Loucy (cell line): ENCODE data around the gene STUM.
A peak's percentile ranks its signal among the peaks of the same experiment; 100 is the strongest.

Experiments used
- H2AFZ ChIP-seq: fragments of 200-600 bp; sonication (generic); 2 replicates; pipeline ENCODE4 v1.6.0; 2016; ENCODE audit warnings: antibody characterized with exemption, mild to moderate bottlenecking, low read length, moderate library complexity
- H3F3A ChIP-seq: fragments of 200-600 bp; 2 replicates; pipeline ENCODE4 v1.6.0; 2016; ENCODE audit warnings: antibody characterized with exemption, low read depth, mild to moderate bottlenecking
- H3K27me3 ChIP-seq: fragments of 200-600 bp; sonication (generic); 2 replicates; pipeline ENCODE4 v1.6.1; 2014; ENCODE audit warnings: low read length, mild to moderate bottlenecking; ENCODE audit not compliant: insufficient read depth, poor library complexity, severe bottlenecking
- H3K36me3 ChIP-seq: fragments of 200-600 bp; sonication (generic); 2 replicates; pipeline ENCODE4 v1.6.1; 2016; ENCODE audit warnings: low read length; ENCODE audit not compliant: insufficient read depth
- H3K4me1 ChIP-seq: fragments of 200-600 bp; sonication (generic); 2 replicates; pipeline ENCODE4 v1.5.1; 2014; ENCODE audit warnings: low read length, mild to moderate bottlenecking; ENCODE audit not compliant: insufficient read depth, poor library complexity, severe bottlenecking
- H3K4me2 ChIP-seq: fragments of 200-600 bp; sonication (generic); 2 replicates; pipeline ENCODE4 v1.6.0; 2014; ENCODE audit warnings: antibody characterized with exemption, low read length, low read depth, mild to moderate bottlenecking; ENCODE audit not compliant: poor library complexity, severe bottlenecking
- H3K4me3 ChIP-seq: fragments of 200-600 bp; sonication (generic); 2 replicates; pipeline ENCODE4 v1.5.1; 2014; ENCODE audit warnings: low read length, mild to moderate bottlenecking, mixed read lengths; ENCODE audit not compliant: poor library complexity, severe bottlenecking
- H3K79me2 ChIP-seq: fragments of 200-600 bp; sonication (generic); 2 replicates; pipeline ENCODE4 v1.6.1; 2014; ENCODE audit warnings: low read length; ENCODE audit not compliant: insufficient read depth
- H3K9ac ChIP-seq: fragments of 200-600 bp; sonication (generic); 2 replicates; pipeline ENCODE4 v1.6.0; 2014; ENCODE audit warnings: mild to moderate bottlenecking, low read depth, low read length, moderate library complexity; ENCODE audit not compliant: poor library complexity, severe bottlenecking
- H3K9me2 ChIP-seq: fragments of 200-600 bp; sonication (generic); replicated peaks from 2 replicates; pipeline ENCODE4 v1.6.1; 2016; ENCODE audit warnings: low read depth, low read length, mixed read lengths
- H3K9me3 ChIP-seq: fragments of 200-600 bp; sonication (generic); 2 replicates; pipeline ENCODE4 v1.6.1; 2014; ENCODE audit warnings: mild to moderate bottlenecking, antibody characterized with exemption, low read length, low read depth; ENCODE audit not compliant: insufficient read depth
- H4K20me1 ChIP-seq: fragments of 200-600 bp; sonication (generic); 2 replicates; pipeline ENCODE4 v1.6.0; 2014; ENCODE audit warnings: antibody characterized with exemption, low read length, mild to moderate bottlenecking; ENCODE audit not compliant: insufficient read depth, poor library complexity, severe bottlenecking
- CTCF ChIP-seq: fragments of 200-600 bp; sonication (generic); conservative IDR thresholded peaks from 2 replicates; pipeline ENCODE4 v1.5.1; 2014; ENCODE audit warnings: mild to moderate bottlenecking, antibody characterized with exemption, low read length
- EZH2phosphoT487 ChIP-seq: fragments of 200-600 bp; IDR thresholded peaks from 2 replicates; pipeline ENCODE4 v1.6.1; 2018; ENCODE audit warnings: antibody characterized with exemption, mild to moderate bottlenecking, moderate library complexity, borderline replicate concordance

STUM gene

GRCh38 chr1:226566760-226567159 is 18.2 kb downstream of the STUM start:
- no peak overlapping the region for H2AFZ ChIP-seq
- no peak overlapping the region for H3K4me2 ChIP-seq
- H3F3A ChIP-seq: no peaks in the 10 kb centered on the region
- H3K9me2 ChIP-seq: no peaks in the 10 kb centered on the region
- H3K27me3 ChIP-seq: no peaks in the 10 kb centered on the region
- no peak overlapping the region for H3K4me3 ChIP-seq
- no peaks in the 10 kb centered on the region for H4K20me1 ChIP-seq
- no peaks in the 10 kb centered on the region for H3K4me1 ChIP-seq
- no peaks in the 10 kb centered on the region for H3K79me2 ChIP-seq
- TF ChIP-seq EZH2phosphoT487: no peak
- no peak for TF ChIP-seq CTCF
- H3K9ac ChIP-seq: no peak overlapping the region
- H3K9me3 ChIP-seq: no peaks in the 10 kb centered on the region
- no peaks in the 10 kb centered on the region for H3K36me3 ChIP-seq

DNA sequence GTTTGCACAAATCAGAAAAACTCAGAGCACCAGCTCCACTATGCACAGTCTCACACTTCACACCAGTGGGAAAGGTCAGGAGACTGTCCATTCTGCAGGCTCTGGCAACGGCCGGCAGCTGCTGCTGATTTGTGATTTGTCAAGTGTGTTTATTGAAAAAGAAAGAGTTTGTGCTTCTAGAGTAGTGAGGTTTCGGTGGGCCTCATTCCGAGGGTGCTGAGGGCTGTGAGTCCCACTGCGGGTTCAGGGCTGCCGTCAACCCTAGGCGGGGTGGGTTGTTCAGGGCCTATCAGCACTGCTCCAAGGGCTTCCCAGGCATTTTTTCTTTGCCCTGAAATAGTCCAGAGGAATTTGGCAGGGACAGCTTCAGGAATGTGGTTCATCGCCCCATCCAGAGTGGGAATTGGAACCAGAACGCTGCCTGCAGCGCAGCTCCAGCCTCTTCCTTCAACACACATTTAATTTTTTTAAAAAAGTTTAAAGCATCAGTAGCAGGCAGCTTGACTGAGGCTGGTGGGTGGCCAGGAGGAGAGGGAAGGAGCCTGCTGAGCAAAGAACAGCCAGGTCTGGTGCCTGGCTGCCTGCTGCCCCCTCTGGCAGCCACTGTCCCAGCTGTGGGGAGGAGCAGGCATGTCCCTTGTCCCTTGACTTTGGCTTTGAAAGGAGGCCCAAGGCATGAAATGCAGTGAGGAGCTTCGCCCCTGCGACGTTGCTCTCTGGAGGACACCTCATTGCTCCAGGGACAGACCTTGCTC is 19.7 kb downstream of the STUM start:
- Histone ChIP-seq H3K79me2 (no peaks in the 10 kb centered on the region), H2AFZ (no peak overlapping the region), H3K9me2 (no peaks in the 10 kb centered on the region), H3K4me1 (no peaks in the 10 kb centered on the region), H3K4me3 (no peak overlapping the region), H3F3A (no peaks in the 10 kb centered on the region), H3K27me3 (no peaks in the 10 kb centered on the region), H3K9me3 (no peaks in the 10 kb centered on the region), H3K36me3 (no peaks in the 10 kb centered on the region), H4K20me1 (no peaks in the 10 kb centered on the region), H3K9ac (no peak overlapping the region), H3K4me2 (no peak overlapping the region)
- peak; percentile 55 for TF ChIP-seq CTCF
- no peak for TF ChIP-seq EZH2phosphoT487

- Histone ChIP-seq H3K36me3 (no peaks in the 10 kb centered on the region), H3K4me1 (no peaks in the 10 kb centered on the region), H3K9ac (no peak overlapping the region), H3K4me2 (no peak overlapping the region), H3K9me3 (no peaks in the 10 kb centered on the region), H2AFZ (no peak overlapping the region), H3K4me3 (no peak overlapping the region), H4K20me1 (no peaks in the 10 kb centered on the region), H3F3A (no peaks in the 10 kb centered on the region), H3K9me2 (no peaks in the 10 kb centered on the region), H3K79me2 (no peaks in the 10 kb centered on the region), H3K27me3 (no peaks in the 10 kb centered on the region)
- TF ChIP-seq EZH2phosphoT487 (no peak), CTCF (no peak)
Observed at GRCh38 chr1:226568975-226569741, 20.6 kb downstream of the STUM start.
